ENCODE data around the gene PLA2R1.

PLA2R1 gene

DNA sequence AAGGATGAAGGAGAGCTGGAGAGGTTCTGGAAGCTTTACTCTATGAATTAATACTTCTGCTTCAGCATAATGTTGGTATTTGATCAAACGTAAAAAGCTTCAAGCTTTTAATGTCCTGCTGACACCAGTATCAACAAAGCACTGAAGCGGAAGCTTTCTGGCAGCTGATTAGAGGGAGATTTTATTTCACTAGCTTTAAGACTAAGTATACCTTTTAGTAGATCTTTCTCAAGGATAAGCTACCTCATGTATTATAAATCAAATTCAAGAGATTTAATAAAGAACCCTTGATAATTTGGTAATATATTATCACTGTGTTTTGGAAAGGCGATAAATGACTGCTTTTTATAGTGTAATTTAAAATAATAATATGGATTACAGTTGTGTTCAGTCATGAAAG is 136.4 kb downstream of the PLA2R1 start:
- no peak for DNase-seq

DNA sequence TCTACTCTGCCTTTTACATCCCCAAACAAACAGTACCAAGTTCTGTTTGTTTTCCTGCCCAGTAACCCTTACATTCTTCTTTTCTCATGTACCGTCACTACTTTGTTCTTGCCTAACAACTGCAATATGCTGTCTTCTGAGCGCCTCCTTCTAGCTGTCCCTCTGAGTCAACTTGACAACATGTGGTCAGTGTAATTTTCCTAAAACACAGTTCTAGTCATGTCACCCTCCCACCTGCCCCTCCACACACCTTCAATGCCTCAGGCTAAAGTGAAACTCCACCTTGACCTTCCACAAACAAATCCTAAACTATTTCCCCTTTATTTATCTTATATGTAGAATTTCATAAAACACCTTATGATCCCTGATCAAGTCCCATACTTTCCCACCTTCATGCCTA is 139.9 kb downstream of the PLA2R1 start:
- DNase-seq, result no peak

DNA sequence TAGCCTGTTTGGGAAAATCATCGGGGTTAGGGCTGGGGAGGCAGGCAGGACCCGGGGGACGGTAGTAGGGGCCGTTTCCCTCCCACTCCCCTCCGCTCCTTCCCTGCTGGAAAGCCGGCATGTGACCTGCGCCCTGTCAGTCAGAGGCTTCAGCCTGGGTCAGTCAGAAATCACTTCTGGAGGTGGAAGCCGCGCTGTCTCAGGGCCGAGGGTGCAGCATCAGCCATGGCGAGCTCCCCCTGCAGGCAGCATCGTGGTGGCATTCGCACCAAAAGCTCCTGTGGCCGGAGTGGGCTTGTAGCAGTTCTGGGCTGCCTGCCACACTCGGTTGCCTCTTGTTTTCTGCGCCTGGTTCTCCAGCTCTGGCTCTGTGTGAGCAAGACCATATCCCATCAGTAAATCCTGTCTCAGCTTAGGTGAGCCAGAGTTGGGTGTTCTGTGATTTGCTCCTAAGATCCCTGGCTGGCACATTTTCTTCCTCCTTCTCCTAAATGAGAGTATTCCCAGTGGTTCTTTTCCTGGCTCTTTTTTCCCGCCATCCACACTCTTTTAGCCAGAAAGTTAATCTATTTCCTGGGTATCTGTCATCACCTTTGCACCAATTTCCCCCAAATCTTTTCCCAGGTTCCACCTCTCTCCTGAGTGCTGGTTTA is 140.5 kb downstream of the PLA2R1 start:
- DNase-seq, result peak in 1 of 2 experiments; percentile 10

DNA sequence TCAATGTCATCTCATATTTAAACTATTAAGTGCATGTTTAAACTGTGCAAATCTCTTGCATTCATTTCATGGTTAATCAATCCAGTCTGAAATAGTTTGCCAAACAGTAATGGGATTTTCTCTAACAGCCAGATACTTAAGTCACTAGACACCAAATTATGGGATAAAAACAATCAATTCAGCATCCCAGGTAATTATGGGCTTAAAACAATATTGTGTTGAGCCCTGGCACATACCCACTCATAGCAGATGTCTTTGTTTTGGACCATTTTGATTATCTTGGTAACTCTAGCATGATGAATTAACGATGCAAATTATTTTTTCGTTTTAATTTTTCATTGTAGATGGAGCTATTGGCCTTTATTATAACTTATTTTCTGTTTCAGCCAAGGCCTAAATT is 145.9 kb downstream of the PLA2R1 start:
- DNase-seq, result no peak

DNA sequence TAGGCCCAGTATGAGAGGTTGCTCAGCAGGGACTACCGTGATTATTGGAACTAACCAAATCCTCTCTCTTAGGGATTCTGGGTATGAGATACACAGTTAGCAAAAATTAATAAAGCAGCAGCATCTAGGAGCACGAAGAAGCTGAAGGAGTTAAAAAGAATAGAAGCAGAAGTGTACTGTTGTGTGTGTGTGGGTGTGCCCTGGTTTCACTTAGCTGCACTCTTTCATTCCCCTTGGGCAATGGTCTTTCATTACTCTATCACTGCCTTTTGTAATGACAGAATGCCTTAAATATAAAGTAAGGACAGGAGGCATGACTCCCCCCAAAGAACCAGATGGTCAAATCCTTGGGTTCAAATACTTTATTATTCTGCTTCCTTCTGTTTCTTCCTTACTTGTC is 148.5 kb downstream of the PLA2R1 start:
- no peak for DNase-seq

DNA sequence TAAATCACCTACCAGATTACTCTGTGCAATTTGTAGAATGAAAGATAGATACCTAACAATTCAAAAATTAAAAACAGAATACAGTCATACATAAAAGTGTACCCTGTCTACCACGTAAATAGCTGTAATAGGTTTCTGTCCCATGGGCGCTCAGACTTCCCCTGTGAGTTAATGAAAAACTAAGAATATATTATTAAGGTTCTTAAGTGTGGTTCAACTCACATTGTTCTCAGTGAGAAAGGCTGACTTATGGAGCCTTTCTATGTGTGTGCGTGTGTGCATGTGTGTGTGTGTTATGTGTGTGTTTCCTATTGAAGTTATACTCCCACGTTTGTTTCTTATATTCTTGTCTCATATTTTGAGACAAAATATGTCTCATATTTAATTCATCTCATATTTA is 149.8 kb downstream of the PLA2R1 start:
- no peak for DNase-seq

DNA sequence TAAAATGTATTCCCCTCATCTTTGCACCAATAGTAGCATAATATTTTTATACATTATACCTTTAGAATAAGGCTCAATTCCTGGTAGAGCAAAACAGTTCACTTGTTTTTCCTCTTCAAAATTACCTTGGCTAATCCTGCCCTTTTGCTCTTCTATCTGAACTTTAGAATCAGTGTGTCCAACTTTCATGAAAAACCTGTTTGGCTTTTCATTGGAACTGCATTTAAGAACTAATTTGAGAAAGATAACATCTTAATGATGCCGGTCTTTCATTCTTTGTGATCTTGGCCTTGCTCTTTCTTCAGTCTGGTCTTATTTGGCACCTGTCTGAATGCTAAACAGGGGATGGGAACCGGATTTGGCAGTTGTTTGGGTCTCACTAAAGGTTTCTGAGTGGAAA is 151.5 kb downstream of the PLA2R1 start:
- DNase-seq, result no peak

DNA sequence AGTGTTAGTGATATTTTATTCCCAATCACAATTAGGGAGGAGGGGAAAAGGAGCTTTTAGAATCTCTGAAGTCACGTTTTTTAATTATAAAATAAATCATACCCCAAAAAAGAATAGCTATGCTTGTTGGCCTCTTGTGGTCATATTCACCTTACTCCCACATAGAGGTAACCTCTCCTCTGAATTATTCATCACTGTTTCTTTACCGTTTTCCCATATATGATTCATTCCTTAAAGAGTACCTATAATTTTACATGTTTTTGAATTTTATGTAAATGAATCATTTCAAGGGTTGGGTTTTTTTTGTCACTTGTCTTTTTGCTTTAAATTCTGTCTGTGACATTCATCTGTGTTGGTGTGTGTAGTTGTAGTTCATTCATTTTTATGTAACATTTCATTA is 153.8 kb downstream of the PLA2R1 start:
- DNase-seq, result no peak

DNA sequence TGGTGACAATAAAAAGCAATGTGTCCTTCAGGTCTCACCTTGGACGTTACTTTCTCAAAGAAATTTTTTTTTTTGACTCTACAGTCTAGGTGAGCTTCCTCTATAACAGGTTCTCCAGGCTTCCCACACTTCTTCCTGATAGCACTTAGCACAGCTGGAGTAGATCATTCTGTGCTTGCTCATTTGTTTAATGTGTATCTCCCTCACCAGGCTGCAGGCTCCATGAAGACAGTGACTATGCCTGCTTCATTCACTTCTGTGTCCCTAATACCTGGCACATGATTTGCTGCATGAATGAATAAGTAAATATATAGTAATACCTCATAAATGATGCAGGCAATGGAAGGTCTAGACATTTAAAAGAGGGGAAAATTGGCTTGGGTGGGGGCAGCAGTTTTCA is 154.5 kb downstream of the PLA2R1 start:
- DNase-seq, result no peak

DNA sequence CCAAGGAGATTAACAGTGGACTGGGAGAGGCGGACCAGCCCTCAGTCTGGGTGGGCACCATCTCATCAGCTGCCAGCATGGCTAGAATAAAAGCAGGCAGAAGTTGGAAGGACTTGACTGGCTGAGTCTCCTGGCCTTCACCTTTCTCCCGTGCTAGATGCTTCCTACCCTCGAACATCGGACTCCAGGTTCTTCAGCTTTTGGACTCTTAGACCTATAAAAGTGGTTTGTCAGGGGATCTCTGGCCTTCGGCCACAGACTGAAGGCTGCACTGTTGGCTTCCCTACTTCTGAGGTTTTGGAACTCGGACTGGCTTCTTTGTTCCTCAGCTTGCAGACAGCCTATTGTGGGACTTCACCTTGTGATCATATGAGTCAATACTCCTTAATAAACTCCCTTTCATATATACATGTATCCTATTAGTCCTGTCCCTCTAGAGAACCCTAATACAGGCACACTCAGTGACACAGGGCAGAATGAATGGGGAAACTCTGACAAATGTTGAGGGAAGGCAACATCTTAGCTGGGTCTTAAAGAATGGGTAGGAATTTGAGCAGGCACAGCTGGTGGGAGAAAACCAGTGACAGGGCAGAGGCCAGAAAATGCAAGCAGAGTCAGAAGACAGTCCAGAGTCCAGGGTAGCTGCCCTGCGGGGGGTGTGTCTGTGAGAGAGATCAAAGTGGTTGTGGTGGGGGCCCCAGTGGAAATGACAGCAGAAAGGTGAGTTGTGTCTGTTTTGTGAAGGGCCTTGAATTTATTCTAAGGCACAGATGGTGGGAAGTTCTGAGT is 156.3 kb downstream of the PLA2R1 start:
- no peak for DNase-seq

DNA sequence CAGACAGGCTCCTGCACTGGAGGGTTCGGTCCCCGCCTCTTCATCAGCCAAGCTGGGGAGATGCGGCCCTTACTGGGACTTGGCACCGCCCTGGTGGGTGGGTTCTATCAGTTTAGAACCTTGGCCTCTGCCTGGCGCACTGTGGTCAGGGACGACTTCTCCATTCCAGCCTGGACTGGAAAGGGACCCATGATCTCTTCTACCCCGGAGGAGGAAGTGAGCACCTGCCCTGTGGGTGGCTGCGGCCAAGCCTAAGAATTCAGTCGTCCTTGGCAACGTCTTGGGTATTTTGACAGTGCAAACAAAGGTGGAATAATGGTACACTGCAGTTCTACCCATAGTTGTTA is 157.5 kb downstream of the PLA2R1 start:
- no peak for DNase-seq

DNA sequence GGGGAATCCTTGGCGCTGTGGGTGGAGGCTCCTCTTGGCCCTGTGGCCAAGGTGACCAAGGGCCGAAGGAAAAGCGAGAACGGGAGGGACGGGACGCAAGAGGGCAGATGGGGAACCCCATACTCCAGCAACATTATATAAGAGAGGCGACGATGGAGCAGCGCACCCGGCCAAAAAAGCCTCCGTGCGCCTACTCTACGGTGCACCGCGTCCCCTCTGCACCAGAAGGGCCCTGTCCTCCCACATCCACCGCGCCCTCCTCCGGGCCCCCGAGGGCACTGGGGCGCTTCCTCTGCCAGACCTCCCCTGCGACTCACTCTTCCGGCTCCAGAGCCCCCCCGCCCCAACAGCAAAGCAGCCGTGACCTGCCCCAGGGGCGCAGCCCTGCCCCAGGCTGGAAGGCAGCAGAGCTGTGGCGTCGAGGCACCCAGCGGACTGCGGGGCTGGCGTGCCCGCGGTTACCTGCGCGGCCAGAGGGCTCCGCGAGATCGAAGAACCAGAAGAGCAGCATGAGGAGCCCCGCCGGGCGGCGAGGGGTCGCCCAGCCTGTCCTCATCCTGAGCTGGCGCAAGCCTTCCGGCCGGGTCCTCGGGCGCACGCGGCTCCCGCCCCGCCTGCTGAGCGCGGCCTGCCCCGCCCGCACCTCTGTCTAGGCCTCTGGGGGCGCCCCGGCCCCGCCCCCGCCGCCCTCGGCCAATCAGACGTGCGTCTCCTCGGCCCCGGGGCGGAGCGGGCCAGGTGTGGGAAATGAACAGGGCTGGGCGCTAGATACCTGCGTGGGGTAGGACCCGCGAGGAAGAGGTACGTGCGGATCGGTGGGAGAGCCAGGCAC is 158.1 kb downstream of the PLA2R1 start, which contains the start of gene LY75:
Gene LY75, minus strand, starts transcription at position 630 of the 832 bp plus-strand sequence.
- no peak for DNase-seq

DNA sequence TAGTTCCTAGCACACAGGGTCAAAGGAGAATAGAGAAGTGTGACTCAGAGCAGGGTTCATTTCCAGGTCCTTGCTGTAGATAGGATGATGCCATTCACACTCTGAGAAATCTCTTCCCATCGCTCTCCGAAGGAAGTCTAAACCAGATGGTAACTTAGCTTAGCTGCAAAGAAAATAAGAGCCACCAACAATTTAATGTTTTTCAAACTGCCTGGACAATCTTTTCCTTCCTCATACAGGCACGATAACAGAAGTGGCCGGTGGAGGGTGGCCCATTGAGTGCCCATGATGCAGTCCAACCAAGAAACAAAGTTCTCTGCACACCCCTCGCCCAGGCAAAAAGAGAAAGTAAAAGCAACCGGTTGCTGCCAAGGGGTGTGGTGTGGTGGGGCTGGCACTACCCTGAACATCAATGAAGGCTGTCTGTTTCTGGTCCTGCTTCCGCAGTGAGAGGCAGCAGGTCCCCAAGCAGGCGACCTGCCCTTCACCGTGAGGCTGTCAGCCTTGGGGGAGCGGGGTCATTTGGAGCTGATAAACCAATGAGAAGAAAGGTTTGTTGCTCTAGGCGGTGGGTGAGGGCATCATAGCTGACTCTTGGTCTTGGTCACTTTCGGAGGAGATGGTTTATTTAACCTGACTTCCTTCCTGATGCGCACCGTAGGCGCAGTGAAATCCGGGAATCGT is 158.8 kb downstream of the PLA2R1 start:
- no peak for DNase-seq

DNA sequence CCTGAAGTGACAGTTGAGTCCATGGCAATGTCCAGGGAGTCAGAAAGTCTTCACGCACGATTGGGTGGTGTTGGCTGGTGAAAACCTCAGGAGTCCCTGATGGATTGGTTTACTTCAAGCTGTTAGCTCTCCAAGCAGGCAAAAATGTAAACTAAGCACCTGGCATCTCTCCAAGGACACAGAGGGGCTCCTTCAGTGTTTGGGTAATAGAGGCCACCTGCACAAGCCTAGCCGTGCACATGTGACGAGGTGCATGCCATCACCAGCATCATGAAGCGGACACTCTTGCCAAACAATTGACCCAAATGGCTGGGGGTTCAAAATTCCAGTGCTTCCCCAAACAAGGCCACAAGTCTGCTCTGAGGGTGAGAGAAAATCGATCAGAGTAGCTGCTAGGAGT is 159.7 kb downstream of the PLA2R1 start:
- DNase-seq, result no peak

DNA sequence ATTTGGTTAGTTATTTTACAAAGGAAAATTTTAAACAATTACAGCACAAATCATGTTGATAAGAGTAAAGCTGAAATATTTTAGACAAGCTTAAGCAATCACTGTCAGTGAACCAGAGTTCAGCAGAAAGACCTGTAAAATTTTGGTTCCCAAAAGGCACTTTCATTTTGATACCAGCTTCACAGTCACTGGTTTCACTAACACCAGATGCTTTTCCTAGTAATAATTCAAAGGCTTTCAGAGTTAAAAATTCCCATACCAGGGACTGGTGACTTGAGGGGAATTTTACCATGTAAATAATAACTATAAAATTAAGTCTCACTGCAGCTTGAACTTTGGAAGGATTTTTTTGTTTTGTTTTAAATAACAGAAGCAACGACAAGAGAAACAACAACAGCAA is 162.1 kb downstream of the PLA2R1 start:
- DNase-seq, result no peak

DNA sequence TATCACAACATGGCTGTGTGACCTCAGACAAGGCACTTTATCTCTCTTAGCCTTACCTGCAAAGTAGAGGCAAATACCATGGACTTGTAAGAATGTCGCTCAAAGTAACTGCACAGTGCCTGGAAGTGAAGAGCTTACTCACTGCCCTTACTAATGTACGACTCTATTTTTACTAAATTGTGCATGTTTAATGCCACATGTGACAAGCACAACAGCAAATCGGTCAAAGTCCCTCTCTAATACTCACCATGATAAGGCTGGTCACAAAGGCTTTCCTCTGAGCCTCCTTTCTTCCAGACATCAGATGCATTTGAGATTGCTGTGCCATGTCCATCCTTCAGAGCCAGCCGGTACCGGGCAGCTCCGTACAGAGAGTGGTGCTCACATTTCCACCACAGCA is 164.0 kb downstream of the PLA2R1 start:
- DNase-seq, result no peak

DNA sequence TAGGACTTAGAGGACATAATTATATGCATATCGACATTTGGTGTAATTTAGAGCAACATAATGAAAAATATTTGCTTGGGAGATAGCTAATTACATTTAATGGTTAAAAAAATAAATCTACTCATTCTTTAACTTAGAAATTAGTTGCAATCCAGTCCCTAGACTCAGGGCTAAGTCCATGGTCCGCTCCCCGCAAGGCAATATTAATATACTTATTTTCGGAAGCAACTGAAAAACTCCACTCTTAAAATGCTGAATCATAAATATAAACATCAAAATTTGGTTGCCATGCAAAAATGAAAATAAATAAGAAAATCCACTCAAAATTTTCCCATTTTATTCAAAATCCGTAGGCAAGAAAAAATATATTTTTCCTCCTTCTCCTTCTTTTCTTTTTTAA is 164.7 kb downstream of the PLA2R1 start:
- DNase-seq, result no peak

DNA sequence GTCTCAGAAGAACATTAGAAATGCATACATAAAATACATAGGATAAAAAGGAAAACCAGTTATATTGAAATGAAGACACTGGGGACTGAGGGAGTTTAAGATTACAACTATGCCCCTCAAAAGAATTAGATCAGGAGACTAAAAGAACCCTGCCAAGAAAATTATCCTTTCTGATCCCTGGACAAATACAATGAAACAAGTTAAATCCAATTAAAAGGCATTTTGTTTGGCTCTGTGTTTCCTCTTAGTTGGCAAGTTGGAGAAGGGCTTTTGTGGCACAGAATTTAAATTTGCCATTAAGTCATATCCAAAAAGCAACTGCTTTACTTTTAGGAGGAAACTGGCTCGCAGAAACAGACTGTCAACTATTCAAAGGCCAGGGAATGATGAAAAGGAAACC is 165.3 kb downstream of the PLA2R1 start:
- DNase-seq, result peak in 1 of 2 experiments; percentile 32

DNA sequence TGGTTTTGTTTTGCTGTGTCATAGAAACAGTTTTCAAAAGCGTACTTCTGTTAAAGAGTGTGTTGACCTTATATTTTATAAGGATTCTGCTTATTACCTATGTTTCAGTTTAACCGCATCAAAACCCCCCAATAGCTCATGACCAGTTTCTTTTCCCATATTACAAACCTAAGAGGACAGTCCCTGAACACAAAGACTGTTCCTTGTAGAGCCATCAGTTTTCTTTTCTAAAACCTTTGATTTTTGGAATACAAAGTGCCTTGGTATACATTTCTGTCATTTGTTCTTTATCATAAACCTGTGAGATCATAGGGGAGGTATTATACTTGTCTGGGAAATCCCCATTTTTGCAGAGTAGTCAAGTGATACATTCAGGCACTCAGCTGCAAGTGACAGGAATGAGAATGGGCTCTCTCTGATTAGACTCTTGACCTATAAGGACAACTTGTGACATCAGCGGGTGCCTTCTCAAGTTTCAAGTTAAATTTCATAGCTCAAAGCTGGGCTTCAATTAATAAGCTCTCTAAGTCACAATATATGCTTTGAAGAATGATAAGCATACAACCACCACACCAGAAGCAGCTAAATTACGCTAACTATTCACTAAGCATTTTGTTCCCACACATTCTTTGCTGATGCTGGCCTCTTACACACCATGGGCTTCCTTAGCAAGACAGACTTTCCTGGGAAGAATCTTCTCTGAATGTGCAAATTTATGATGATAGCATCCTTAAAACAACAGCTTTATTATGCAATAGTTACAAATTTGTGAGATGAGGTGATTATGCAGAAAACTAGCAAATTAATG is 167.0 kb downstream of the PLA2R1 start:
- DNase-seq, result no peak

DNA sequence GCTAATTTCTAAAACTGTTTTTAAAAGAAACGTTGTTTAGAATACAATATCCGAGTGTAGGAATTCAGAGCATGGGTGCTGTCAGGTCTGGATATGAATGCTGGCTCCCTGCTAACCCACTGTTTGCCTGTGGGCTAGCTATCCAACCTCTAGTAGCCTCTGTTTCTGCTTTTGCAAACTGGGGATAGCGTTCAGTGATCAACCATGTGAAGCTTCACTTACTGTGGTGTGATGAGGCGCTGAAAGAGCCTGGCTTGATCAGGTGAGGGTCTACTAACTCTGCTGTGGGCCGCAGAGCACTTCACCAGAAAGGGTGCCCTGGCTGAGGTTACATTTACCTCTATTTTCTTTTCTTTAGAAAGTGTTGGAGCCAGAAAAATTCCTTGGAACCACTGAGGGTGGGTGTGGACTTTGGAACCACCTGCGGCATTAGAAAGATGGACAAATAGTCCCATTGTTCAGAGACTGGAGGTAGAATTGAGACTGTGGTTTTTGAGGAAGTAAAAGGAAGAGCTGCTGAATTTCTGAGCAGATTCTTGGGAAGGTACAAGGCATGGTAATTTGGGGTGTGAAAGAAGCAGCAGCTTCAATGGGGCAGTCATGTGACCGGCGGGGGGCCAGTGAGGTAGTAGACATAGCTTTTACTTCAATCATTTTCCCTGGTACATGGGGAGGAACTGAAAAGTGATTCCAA is 168.1 kb downstream of the PLA2R1 start:
- no peak for DNase-seq

DNA sequence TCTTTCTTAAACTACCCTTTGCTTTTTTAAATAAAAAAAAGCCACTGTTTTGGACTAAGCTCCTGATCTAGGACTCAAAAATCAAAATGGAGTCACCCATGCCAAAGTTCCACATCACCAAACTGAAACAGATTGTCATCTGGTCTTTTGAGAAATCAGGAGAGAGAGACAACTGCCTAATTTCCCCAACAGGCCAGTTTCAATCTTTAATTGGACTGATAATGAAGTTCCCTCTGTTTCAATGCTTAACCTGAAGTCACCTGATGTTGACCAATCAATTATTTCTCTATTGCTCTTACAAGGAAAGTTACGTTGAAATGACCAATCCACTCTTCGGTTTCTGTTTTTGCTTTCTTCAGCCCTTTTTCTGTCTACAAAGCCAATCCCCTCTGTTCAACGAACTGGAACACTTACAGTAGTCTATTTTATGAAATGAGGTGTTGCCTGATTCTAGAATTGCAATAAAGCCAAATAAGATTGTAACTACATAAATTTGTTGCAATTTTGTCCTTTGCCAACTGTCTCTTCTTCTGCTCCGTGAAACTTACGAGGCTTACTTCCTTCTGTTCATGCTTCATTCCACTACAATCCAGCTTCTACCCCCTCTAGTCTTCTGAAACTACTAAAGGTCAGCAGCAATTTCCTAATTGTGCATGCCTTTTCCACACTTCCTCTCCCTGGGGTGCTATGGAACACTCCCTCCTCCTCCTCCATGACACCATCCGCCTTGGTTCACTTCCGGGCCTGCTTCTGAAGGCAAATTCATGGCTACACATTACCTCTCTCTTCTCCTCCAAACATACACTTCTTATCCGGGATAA is 169.2 kb downstream of the PLA2R1 start:
- no peak for DNase-seq

Data from NCI-H446 (cell line).